ENCODE data around the gene IL1A.

DNA sequence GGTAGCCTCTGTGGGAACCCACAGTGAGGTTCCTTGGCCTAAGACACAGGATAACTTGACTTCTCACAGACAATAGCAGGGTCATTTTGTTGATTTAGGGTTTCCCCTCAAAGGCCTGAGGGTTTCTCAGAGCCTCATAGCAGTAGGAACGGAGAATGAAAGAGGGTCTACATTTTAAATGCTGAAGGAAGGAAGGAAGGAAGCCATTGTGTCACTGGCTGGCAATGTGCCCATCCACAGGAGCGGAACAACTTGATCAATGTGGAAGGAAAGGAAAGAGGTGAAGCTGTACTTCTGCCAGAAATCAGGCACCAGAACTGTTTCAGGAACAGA lies 47.2 kb upstream of the IL1A start:
- TF ChIP-seq, protein P1, sequence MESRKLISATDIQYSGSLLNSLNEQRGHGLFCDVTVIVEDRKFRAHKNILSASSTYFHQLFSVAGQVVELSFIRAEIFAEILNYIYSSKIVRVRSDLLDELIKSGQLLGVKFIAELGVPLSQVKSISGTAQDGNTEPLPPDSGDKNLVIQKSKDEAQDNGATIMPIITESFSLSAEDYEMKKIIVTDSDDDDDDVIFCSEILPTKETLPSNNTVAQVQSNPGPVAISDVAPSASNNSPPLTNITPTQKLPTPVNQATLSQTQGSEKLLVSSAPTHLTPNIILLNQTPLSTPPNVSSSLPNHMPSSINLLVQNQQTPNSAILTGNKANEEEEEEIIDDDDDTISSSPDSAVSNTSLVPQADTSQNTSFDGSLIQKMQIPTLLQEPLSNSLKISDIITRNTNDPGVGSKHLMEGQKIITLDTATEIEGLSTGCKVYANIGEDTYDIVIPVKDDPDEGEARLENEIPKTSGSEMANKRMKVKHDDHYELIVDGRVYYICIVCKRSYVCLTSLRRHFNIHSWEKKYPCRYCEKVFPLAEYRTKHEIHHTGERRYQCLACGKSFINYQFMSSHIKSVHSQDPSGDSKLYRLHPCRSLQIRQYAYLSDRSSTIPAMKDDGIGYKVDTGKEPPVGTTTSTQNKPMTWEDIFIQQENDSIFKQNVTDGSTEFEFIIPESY (IDR thresholded peaks at IDR 0.05; ENCODE audit: borderline replicate concordance, low read depth): no peak
- TF ChIP-seq YY1 (IDR thresholded peaks at IDR 0.05; ENCODE audit: low read depth) (no peak), EP300 (IDR thresholded peaks at IDR 0.05; ENCODE audit: borderline replicate concordance in 1 of 2, low read depth in 1 of 2, low read length in 1 of 2) (no peak), EZH2phosphoT487 (IDR thresholded peaks at IDR 0.05; ENCODE audit: borderline replicate concordance, low read depth) (no peak), SIN3A (IDR thresholded peaks at IDR 0.05; ENCODE audit: borderline replicate concordance, low read depth, low read length) (no peak), POLR2AphosphoS5 (IDR thresholded peaks at IDR 0.05; ENCODE audit: low read depth, low read length) (no peak), NRF1 (IDR thresholded peaks at IDR 0.05; ENCODE audit: low read depth, low read length) (no peak), RFX5 (IDR thresholded peaks at IDR 0.05; ENCODE audit: low read length) (no peak), RAD21 (IDR thresholded peaks at IDR 0.05; ENCODE audit: low read length) (no peak)
- TF ChIP-seq, protein P2, sequence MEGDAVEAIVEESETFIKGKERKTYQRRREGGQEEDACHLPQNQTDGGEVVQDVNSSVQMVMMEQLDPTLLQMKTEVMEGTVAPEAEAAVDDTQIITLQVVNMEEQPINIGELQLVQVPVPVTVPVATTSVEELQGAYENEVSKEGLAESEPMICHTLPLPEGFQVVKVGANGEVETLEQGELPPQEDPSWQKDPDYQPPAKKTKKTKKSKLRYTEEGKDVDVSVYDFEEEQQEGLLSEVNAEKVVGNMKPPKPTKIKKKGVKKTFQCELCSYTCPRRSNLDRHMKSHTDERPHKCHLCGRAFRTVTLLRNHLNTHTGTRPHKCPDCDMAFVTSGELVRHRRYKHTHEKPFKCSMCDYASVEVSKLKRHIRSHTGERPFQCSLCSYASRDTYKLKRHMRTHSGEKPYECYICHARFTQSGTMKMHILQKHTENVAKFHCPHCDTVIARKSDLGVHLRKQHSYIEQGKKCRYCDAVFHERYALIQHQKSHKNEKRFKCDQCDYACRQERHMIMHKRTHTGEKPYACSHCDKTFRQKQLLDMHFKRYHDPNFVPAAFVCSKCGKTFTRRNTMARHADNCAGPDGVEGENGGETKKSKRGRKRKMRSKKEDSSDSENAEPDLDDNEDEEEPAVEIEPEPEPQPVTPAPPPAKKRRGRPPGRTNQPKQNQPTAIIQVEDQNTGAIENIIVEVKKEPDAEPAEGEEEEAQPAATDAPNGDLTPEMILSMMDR (IDR thresholded peaks at IDR 0.05): no peak
- TF ChIP-seq, protein P3, sequence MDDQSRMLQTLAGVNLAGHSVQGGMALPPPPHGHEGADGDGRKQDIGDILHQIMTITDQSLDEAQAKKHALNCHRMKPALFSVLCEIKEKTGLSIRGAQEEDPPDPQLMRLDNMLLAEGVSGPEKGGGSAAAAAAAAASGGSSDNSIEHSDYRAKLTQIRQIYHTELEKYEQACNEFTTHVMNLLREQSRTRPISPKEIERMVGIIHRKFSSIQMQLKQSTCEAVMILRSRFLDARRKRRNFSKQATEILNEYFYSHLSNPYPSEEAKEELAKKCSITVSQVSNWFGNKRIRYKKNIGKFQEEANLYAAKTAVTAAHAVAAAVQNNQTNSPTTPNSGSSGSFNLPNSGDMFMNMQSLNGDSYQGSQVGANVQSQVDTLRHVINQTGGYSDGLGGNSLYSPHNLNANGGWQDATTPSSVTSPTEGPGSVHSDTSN (IDR thresholded peaks at IDR 0.05): no peak
